ENCODE measurements around the gene IKZF2.
A peak's percentile ranks its signal among the peaks of the same experiment; 100 is the strongest.

The IKZF2 gene

GRCh38 chr2:213151437-213152064 lies at the start of gene IKZF2:
Gene IKZF2, minus strand, starts transcription at chr2:213151612. Its CDS starts 2,983 bp downstream, at chr2:213148629.
- peak; percentile 1 for DNase-seq

- no peak for DNase-seq
Observed at GRCh38 chr2:213199871-213200270, 48.5 kb upstream of the IKZF2 start.

GRCh38 chr2:213189001-213189899 lies 37.8 kb upstream of the IKZF2 start:
- DNase-seq, result no peak

- no peak for DNase-seq
Observed at GRCh38 chr2:213188533-213188867, 37.1 kb upstream of the IKZF2 start.

GRCh38 chr2:213187833-213188532 lies 36.6 kb upstream of the IKZF2 start:
- DNase-seq, result no peak

- no peak for DNase-seq
Observed at GRCh38 chr2:213187386-213187785, 36.0 kb upstream of the IKZF2 start.

GRCh38 chr2:213185147-213185822 lies 33.9 kb upstream of the IKZF2 start:
- no peak for DNase-seq

GRCh38 chr2:213181712-213182111 lies 30.3 kb upstream of the IKZF2 start:
- DNase-seq, result no peak

- no peak for DNase-seq
Observed at GRCh38 chr2:213177679-213178078, 26.3 kb upstream of the IKZF2 start.

GRCh38 chr2:213175673-213176247 lies 24.3 kb upstream of the IKZF2 start:
- DNase-seq, result no peak

- no peak for DNase-seq
Observed at GRCh38 chr2:213172641-213173040, 21.2 kb upstream of the IKZF2 start.

GRCh38 chr2:213171147-213171546 lies 19.7 kb upstream of the IKZF2 start:
- no peak for DNase-seq

- DNase-seq, result no peak
Observed at GRCh38 chr2:213167271-213167930, 16.0 kb upstream of the IKZF2 start.

GRCh38 chr2:213166109-213166508 lies 14.7 kb upstream of the IKZF2 start:
- no peak for DNase-seq

- no peak for DNase-seq
Observed at GRCh38 chr2:213164263-213164662, 12.9 kb upstream of the IKZF2 start.

GRCh38 chr2:213162516-213163118 lies 11.2 kb upstream of the IKZF2 start:
- no peak for DNase-seq

GRCh38 chr2:213161759-213162515 lies 10.5 kb upstream of the IKZF2 start:
- no peak for DNase-seq

GRCh38 chr2:213159768-213160167 lies 8.4 kb upstream of the IKZF2 start:
- no peak for DNase-seq

- no peak for DNase-seq
Observed at GRCh38 chr2:213157242-213157641, 5.8 kb upstream of the IKZF2 start.

GRCh38 chr2:213156717-213157116 lies 5.3 kb upstream of the IKZF2 start:
- no peak for DNase-seq

- no peak for DNase-seq
Observed at GRCh38 chr2:213152888-213153287, 1.5 kb upstream of the IKZF2 start.
